Central memory CD4-positive, alpha-beta T cell (primary cell): Measurements from ENCODE around the gene ARMC10.
"Not testable (repeated sequence)": the region's sequence is repeated elsewhere in the genome, so short reads cannot be mapped to it uniquely, and the experiment has no call there.

ENCODE experiments used
- DNase-seq: peaks from one replicate; pipeline ENCODE4 v3.0.0; 2022

Gene ARMC10

DNA sequence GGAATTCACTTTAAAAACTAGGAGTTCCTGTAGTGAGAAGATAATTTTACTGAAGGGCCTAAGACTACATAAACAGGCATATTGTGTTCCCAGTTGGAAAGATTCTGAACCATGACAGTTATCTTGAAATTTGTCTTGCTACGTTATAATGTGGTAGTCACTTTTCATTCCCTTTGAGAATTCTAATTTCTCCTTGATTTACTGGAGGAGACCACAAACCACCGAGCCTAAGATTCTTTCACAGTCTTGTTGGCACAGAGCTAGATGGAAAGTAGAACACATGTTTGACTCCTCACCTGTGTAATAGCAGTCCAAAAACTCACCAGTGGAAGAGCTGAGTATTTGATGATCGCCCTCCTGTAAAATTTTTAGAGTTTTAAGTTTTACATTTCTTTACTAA, 4.9 kb downstream of the ARMC10 start:
- no peak for DNase-seq

DNA sequence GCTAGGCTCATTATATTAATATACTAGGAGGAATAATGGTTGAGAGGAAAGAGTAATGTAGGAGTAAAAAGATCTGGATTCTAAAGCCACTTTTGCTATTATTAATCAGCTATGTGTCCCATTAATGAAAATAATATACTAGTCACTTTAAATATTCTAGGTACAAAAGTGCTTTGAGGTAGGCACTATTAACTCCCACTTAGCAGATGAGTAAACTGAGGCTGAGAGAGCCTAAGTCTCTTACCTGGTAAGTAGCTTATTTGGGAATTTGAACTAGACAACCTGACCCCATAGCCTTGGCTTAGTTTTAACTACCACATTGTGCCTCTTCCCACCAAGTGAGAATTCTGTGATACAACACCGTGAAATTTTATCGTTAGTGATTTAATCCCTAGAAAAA, 6.0 kb downstream of the ARMC10 start:
- no peak for DNase-seq

DNA sequence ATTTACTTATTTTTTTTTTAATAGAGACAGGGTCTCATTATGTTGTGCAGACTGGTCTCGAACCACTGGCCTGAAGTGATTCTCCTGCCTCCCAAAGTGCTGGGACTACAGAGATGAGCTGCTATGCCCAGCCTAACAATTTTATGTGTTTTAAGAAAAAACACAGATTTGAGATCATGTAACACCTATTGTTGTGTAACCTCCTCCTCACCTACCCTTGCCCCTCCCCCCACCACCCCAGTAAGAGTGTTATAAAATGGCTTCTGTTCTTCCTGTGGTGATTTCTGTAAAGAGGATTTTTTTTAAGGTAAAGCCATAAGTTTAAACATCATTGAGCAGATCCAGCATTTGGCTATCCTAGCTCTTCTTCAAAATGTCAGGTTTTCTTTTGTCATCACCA, 7.6 kb downstream of the ARMC10 start:
- no peak for DNase-seq

DNA sequence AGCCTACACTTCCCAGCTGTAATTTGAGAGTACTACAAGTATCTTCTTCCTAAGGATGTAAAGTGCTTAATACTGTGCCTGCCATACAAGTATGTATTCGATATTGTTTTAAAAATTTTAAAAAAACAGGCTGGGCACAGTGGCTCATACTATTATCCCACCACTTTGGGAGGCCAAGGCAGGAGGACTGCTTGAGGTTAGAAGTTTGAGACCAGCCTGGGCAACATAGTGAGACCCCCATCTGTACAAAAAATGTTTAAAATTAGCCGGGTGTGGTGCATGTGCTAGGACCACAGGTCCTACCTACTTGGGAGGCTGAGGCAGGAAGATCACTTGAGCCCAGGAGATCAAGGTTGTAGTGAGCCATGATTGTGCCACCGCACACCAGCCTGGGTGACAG, 8.3 kb downstream of the ARMC10 start:
- DNase-seq, result no peak

DNA sequence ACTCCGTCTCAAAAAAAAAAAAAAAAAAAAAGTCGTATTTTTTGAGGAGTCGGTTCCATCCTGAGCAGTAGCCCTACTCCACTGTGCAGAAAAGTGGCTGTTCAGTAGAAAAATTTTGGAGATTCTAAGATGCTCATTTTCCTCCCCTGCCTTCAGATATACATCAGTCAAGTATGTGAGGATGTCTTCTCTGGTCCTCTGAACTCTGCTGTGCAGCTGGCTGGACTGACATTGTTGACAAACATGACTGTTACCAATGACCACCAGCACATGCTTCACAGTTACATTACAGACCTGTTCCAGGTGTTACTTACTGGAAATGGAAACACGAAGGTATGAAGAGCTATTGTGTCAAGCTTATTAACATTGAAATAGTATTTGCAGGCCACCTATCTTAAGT, 17.4 kb downstream of the ARMC10 start:
- not testable (repeated sequence) for DNase-seq

DNA sequence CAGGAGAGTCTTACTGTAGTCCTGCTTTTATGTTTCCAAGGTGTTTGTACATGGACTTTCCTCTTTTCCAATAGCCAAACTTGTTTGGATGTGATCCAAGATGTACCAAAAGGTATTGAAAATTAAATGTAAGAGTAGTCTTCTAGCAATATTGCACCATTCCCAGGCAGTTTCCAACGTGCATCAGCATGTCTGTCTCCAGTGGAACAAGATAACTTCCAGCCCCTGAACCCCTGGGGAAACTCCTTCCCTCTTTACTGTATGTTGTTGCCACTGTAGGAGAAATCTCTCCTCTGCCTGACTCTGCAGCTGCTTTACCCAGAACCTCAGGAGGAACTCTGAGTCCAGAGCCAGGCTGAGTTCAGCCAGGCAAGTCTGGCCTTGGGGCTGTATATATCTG, 18.5 kb downstream of the ARMC10 start:
- no peak for DNase-seq

DNA sequence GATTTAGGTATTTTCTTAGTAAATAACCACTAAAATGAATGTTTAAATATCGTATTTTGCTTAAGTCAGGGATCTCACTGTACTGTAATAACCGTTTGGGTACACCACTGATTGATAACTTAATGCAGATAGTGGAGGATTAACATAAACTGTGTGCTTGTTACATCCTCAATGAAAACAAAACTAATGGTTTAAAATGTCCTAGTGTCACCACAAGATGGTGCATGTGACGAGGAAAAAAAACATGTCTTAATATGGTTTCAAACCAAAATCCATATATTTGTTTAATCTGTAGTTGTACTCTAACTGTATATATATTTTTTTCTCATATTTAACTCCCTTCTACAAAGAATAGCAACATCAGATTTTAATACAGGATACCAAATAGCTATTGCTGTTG, 19.2 kb downstream of the ARMC10 start:
- DNase-seq, result no peak

DNA sequence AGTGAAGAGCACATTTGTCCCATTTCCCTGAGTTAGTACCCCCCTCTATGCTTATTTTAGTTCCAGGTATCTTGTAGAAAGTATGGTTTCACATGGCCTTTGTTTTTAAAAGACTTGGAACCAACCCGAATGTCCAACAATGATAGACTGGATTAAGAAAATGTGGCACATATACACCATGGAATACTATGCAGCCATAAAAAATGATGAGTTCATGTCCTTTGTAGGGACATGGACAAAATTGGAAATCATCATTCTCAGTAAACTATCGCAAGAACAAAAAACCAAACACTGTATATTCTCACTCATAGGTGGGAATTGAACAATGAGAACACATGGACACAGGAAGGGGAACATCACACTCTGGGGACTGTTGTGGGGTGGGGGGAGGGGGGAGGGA, 20.6 kb downstream of the ARMC10 start:
- DNase-seq, result not testable (repeated sequence)

DNA sequence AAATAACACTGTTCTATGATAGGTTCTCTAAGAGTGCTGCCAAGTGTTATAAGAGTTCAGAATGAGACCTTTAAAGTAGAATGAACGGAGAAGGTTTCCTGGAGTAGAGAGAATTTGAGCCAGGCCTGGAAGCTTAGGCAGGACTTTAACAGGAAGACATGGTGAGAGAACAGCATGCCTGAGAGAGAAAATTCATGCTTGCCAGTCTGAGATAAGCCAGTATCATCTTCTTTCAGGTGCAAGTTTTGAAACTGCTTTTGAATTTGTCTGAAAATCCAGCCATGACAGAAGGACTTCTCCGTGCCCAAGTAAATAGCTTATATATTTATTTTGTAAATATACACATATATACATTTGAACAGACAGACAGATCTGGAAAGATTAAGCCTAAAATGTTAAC, 22.1 kb downstream of the ARMC10 start:
- DNase-seq, result no peak

DNA sequence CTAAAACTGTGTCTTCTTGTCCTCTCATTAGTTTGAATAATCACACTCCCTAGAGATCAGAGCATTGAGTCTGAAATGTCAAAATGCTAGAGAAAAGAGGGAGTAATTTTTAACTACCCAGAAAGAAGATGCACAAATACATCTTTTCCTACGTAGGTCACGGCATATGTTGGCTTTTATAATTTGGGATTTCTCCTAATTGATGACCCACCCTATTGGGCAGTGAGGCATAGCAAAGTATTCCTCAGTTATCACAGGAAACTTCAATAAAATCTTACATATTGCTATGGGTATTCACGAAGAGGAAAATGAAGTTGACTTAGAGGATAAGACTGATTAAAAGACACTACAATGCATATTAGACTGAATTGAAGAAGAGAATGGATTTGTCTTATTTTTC, 25.4 kb downstream of the ARMC10 start:
- no peak for DNase-seq

DNA sequence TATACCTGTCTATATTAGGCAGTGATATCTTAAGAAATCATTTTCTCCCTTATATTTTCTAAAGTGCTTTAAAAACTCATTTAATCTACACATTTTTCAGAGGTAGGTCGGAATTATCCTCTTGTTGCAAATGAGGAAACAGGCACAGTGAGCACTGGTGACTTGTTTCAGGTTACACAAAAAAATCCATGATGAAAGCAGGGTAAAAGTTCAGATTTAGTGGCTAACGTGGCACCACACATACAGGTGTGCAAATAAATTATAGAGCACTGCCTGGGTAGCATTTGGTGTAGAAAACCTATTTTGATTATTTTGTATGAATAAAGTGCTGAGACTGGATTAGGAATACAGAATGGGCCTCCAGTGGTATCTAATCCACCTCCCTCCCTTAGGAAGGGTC, 26.6 kb downstream of the ARMC10 start:
- DNase-seq, result no peak

DNA sequence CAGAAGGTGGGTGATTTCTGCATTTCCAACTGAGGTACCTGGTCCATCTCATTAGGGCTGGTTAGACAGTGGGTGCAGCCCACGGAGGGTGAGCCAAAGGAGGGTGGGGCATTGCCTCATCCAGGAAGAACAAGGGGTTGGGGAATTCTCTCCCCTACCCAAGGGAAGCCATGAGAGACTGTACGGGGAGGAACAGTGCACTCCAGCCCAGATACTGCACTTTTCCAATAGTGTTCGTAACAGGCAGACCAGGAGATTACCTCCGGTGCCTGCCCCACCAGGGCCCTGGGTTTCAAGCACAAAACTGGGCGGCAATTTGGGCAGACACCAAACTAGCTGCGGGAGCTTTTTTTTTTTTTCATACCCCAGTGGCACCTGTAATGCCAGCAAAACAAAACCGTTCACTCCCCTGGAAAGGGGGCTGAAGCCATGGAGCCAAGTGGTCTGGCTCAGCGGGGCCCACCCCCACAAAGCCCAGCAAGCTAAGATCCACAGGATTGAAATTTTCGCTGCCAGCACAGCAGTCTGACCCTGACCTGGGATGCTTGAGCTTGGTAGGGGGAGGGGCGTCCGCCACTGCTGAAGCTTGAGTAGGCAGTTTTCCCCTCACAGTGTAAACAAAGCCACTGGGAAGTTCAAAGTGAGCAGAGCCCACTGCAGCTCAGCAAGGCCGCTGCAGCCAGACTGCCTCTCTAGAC, 31.2 kb downstream of the ARMC10 start:
- DNase-seq, result no peak

DNA sequence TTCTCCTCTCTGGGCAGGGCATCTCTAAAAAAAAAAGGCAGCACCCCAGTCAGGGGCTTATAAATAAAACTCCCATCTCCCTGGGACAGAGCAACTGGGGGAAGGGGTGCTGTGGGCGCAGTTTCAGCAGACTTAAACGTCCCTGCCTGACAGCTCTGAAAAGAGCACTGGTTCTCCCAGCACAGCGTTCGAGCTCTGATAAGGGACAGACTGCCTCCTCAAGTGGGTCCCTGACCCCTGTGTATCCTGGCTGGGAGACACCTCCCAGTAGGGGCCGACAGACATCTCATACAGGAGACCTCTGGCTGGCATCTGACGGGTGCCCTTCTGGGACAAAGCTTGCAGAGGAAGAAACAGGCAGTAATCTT, 31.7 kb downstream of the ARMC10 start:
- DNase-seq, result not testable (repeated sequence)

DNA sequence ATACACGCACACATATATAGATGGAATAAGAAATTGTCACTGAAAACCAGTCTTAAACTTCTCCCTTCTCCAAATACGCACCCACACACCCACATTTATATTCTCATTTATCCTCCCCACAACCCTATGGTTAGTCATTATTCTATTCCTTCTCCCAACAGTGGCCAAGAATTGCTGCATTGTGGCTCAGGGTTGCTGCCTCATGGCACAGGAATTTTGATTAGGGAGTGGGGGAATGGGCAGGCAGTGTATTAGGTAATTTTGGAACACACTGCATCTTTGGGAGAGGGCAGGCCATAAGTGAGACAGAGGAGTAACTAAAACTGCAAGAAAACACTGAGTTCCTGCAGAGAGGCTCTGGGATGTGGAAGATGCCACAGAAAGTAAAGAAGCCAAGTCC, 38.2 kb downstream of the ARMC10 start:
- DNase-seq, result no peak

DNA sequence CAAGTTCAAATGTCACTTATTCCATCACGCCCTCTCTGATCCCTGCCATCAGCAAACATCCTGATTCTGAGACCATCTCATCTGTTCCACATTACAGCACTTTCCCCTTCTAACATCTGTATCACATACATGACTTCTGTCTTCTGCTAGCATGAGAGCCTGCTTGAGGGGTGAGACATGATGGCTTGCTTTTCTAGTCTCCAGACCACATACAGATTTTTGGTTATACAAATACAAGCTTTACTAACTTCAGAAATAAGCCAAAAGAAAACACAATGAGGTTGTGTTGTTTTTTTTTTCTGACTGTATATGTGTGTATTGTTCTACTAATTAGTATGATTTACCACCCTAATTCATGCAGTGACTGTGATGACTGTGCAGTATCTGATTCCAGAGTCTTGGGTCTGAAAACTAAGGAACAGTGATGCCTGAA, 39.7 kb downstream of the ARMC10 start:
- DNase-seq, result no peak

DNA sequence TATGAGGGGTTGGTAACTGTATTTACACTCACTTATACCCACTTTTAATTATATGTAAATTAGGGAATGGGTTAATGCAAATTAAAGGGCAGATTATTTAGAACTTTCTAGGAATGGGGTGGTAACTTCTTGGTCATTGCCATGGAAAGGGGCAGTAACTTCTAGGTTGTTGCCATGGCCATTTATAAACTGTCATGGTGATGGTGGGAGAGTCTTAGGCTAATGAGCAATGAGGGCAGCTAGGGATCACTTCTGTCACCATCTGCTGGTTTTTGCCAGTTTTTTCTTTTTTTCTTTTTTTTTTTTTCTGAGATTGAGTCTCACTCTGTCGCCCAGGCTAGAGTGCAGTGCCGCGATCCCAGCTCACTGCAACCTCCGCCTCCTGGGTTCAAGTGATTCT, 40.8 kb downstream of the ARMC10 start:
- no peak for DNase-seq

DNA sequence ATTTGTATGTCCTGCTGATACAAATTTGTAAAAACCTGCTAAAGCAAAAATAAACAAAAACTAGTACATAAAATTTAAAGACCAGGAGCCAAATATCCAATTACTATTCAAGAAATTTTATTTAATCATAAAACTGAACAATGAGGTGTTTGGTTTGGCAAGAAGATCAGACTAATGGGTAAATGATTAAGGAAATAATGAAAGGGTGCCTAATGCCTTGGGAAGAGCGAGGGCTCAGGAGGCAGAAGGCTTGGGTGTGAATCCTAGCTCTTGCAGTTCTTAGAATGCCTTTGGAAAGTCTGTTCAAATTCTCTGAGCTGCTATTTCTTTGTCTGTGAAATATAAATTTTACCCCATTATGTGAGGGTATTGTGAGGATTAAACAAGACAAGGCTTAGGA, 41.6 kb downstream of the ARMC10 start:
- no peak for DNase-seq

DNA sequence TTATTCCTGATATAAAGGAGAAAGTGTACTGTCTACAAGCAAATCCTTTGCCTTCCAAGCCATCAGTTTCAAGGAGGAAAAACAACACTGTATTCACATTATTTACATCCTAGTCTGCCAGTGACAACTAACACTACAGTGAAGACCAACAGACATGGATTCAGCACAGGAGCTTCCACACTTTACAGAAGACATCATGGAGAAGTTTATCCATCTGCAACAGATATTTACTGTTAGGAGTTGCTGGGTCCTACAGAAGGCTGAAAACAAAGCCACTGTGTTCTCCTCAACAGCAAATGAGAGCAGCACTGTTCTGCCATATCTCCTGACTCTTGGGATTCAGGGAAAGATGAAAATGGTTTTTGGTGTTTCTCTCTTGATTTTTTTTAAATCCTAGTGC, 42.1 kb downstream of the ARMC10 start:
- no peak for DNase-seq

DNA sequence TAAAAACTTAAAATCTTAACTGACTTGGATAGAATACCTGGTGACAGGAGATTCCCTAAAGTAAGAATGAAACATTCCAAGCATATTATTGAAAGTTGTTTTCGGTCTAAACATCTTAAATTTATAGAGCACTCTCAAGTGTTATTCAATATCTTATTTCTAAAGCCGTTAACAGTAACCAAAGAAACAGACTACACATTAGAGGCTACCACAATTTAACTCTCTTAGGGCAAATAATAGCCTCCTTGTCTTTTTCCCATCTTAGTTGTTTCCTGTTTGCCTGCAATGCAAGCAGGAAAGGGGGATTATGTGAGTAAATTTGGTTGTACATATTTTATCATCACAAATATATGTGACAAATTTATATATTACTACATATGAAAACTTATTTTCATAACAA, 42.5 kb downstream of the ARMC10 start:
- no peak for DNase-seq

DNA sequence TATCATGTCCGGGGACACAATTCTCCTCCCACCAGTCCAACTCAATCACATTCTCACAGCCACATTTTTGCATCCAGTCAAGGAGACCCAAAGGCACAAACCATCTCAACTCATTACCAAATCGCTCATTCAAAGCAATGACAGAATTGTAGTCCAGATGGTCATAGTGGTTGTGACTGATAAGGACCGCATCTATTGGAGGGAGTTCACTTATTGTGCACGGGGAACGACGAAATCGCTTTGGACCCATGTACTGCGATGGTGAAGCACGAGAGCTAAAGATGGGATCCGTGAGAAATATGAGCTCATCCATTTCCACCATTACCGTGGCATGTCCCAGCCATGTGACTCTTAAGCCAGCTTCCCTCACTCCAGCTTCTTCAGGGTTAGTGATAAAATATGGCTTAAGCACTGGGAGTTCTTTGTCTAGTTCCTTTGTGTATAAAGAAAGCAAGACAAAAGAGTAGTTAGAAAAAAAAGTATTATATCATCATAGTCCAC, 44.9 kb downstream of the ARMC10 start:
- DNase-seq, result no peak

DNA sequence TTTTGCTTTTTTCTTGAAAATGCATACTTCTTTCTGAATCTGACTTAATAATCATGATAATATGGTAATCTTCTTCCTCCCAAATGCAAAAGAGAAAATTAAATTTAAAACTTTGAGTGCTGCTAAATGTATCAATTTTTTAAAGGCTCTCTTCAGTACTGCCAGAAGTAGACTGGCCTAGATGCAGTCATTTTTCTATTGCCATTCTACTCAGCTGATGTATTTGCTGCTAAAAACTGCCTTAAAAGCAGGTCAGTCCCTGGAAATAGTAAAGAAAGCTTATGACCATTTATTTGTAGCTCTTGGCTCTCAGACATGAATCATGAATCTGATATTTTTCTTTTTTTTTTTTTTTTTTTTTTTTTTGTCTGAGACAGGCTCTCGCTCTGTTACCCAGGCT, 45.4 kb downstream of the ARMC10 start:
- no peak for DNase-seq

DNA sequence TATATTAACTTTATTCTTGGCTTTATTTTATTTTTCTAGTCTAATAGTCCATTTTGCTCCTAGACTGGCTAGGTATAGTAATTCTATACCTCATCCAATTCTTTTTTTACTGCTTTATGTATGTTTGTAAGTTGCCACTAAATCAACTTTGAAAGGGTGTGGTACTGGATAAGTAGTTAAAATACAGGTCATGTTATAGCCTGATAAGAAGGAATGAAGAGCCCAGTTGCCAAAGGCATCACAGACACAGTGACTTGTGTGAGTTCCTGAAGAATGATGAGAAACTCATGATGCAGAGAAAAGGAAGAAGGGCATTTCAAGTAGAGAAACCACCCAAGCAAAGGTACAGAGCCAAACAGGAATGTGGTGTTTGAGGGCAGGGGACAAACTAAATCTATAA, 46.7 kb downstream of the ARMC10 start:
- no peak for DNase-seq

DNA sequence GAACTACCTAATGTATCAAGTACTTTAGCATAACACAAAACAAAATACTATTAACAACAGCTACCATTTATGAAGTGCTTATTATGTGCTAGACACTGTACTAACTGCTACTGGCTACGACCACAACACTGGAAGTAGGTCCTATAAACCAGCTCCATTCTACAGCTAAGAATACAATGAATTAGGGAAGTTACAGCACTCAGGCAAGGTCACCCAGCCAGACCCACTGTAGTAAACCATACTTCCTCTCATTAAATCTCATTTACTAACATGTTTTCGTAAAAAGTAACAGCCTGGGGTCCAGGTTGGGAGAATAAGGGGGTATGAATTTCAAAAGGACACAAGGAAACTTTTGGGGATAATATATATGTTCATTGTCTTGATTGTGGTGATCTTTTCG, 48.6 kb downstream of the ARMC10 start:
- no peak for DNase-seq

DNA sequence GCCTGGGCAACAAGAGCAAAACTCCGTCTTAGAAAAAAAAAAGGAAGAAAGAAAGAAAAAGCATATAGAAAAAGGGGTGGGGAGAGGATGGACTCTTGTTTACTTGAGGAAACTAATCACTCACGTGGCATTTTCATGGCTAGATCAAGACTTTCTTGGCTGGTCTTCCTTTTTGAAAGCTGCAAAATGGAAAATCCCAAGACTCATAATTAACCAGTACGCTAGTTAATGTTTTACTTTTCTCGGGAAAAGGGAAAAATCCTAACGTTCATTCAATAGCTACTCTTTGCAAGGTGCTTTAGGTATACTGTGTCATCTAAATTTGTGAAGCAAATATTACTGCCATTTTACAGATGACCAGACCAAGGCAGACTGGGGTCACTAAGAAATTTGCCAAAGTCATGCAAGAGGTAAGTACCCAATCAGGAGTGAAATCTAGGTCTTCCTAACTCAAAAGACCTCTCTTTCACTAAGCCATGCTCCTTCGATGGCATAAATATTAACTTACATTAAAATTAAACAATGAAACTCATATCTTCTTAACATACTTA, 49.6 kb downstream of the ARMC10 start:
- no peak for DNase-seq

DNA sequence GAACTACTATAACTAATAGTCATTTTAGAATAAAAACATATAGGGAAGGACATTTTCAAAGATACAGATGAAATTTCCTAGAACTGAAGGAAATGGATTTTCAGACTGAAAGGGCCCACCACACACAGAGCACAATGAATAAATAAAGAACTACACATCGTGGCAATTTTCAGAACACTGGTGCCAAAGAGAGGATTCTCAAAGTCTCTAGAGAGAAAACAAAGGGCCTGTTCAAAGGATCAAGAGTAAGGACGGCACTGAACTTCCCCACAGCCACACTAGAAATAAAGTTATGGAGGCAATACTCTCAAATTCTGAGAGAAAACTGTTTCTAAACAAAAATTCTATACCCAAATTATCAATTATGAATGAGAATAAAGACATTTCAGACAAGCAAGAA, 52.1 kb downstream of the ARMC10 start:
- no peak for DNase-seq
